Measurements from ENCODE around the gene HOXA3. TPM values are rescaled to one million over a fixed set of nuclear protein-coding genes. Genes with fewer than 3 reads are reported as not detected.

HOXA3 gene
- total and polyA plus RNA-seq, 2 experiments from 2014 or later: 0.83 to 4.1 TPM

GRCh38 chr7:27133409-27134231 lies 18.8 kb downstream of the HOXA3 start:
- no peaks in the 10 kb centered on the region for H3K9me3 ChIP-seq (ENCODE audit: low read depth)
- no peak overlapping the region for H3K4me3 ChIP-seq
- no peaks in the 10 kb centered on the region for H3K9me2 ChIP-seq (replicated peaks; ENCODE audit: insufficient read depth)
- H4K20me1 ChIP-seq (ENCODE audit: insufficient read depth, poor library complexity, severe bottlenecking): no peaks in the 10 kb centered on the region
- TF ChIP-seq, protein P1, sequence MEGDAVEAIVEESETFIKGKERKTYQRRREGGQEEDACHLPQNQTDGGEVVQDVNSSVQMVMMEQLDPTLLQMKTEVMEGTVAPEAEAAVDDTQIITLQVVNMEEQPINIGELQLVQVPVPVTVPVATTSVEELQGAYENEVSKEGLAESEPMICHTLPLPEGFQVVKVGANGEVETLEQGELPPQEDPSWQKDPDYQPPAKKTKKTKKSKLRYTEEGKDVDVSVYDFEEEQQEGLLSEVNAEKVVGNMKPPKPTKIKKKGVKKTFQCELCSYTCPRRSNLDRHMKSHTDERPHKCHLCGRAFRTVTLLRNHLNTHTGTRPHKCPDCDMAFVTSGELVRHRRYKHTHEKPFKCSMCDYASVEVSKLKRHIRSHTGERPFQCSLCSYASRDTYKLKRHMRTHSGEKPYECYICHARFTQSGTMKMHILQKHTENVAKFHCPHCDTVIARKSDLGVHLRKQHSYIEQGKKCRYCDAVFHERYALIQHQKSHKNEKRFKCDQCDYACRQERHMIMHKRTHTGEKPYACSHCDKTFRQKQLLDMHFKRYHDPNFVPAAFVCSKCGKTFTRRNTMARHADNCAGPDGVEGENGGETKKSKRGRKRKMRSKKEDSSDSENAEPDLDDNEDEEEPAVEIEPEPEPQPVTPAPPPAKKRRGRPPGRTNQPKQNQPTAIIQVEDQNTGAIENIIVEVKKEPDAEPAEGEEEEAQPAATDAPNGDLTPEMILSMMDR (IDR thresholded peaks at IDR 0.05; ENCODE audit: poor library complexity): no peak
- peak; percentile 31 for TF ChIP-seq EZH2 (IDR thresholded peaks at IDR 0.05; ENCODE audit: borderline replicate concordance)
- WGBS (ENCODE audit: low lambda C conversion rate, missing lambda C conversion rate): 32% methylated on average over 18 of the region's 18 CpGs
- H3K36me3 ChIP-seq (replicated peaks; ENCODE audit: insufficient read depth, low read depth): no peaks in the 10 kb centered on the region
- H3K4me2 ChIP-seq: no peak overlapping the region
- no peak for DNase-seq (ENCODE audit: low spot score)
- no peak overlapping the region for H3K27ac ChIP-seq
- no peak overlapping the region for H2AFZ ChIP-seq
- peaks cover 85% of the 10 kb centered on the region for H3K27me3 ChIP-seq
- no peaks in the 10 kb centered on the region for H3K79me2 ChIP-seq
- peaks cover 10% of the 10 kb centered on the region for H3K4me1 ChIP-seq (ENCODE audit: insufficient read depth)

- Histone ChIP-seq H3K4me2 (no peak overlapping the region), H3K27me3 (peaks cover 85% of the 10 kb centered on the region)
- WGBS (ENCODE audit: low lambda C conversion rate, missing lambda C conversion rate): 25% methylated on average over 6 of the region's 6 CpGs
These were observed 19.4 kb downstream of the HOXA3 start for GRCh38 chr7:27132978-27133377.

DNA sequence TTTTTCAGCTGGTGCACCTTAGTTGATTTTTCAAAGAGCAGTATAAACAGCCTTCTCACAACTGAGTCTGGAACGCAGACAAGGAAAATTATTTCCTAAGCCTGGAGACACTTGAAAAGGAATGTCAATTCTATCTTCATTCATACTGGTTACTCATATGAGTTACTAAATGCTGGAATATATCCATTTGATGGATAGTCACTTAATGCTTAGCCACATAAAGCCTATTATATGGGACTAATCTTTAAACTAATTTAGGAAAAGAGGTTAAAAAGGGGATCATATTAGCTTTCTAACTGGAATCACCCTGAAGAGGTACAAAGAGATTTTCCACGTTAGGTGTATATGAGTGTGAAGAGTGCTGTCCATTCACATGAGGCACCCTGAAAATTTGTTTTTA lies 20.2 kb downstream of the HOXA3 start:
- TF ChIP-seq, protein P1 (IDR thresholded peaks at IDR 0.05; ENCODE audit: poor library complexity): no peak
- TF ChIP-seq EZH2 (IDR thresholded peaks at IDR 0.05; ENCODE audit: borderline replicate concordance): no peak
- no peak for TF ChIP-seq EZH2phosphoT487 (IDR thresholded peaks at IDR 0.05; ENCODE audit: low read depth, severe bottlenecking, unreplicated experiment)
- Histone ChIP-seq H3K27ac (no peak overlapping the region), H3K27me3 (peaks cover 85% of the 10 kb centered on the region)

More at GRCh38 chr7:27132978-27133377, 19.4 kb downstream of the HOXA3 start:
- H2AFZ ChIP-seq: no peak overlapping the region
- peaks cover 10% of the 10 kb centered on the region for H3K4me1 ChIP-seq (ENCODE audit: insufficient read depth)
- no peak overlapping the region for H3K4me3 ChIP-seq
- no peak overlapping the region for H3K27ac ChIP-seq
- no peak for DNase-seq (ENCODE audit: low spot score)
- no peaks in the 10 kb centered on the region for H4K20me1 ChIP-seq (ENCODE audit: insufficient read depth, poor library complexity, severe bottlenecking)
- H3K9me2 ChIP-seq (replicated peaks; ENCODE audit: insufficient read depth): no peaks in the 10 kb centered on the region
- TF ChIP-seq, protein P1 (IDR thresholded peaks at IDR 0.05; ENCODE audit: poor library complexity): no peak
- TF ChIP-seq EZH2 (IDR thresholded peaks at IDR 0.05; ENCODE audit: borderline replicate concordance) (no peak), EZH2phosphoT487 (IDR thresholded peaks at IDR 0.05; ENCODE audit: low read depth, severe bottlenecking, unreplicated experiment) (no peak)
- no peaks in the 10 kb centered on the region for H3K79me2 ChIP-seq
- no peaks in the 10 kb centered on the region for H3K36me3 ChIP-seq (replicated peaks; ENCODE audit: insufficient read depth, low read depth)
- no peaks in the 10 kb centered on the region for H3K9me3 ChIP-seq (ENCODE audit: low read depth)

More for the DNA sequence above, 20.2 kb downstream of the HOXA3 start:
- no peaks in the 10 kb centered on the region for H3K36me3 ChIP-seq (replicated peaks; ENCODE audit: insufficient read depth, low read depth)
- H3K4me3 ChIP-seq: no peak overlapping the region
- no peaks in the 10 kb centered on the region for H3K79me2 ChIP-seq
- H3K4me1 ChIP-seq (ENCODE audit: insufficient read depth): peaks cover 10% of the 10 kb centered on the region
- no peak overlapping the region for H3K4me2 ChIP-seq
- H3K9me2 ChIP-seq (replicated peaks; ENCODE audit: insufficient read depth): no peaks in the 10 kb centered on the region
- WGBS (ENCODE audit: low lambda C conversion rate, missing lambda C conversion rate): 65% methylated on average over 2 of the region's 2 CpGs
- H3K9me3 ChIP-seq (ENCODE audit: low read depth): no peaks in the 10 kb centered on the region
- H2AFZ ChIP-seq: no peak overlapping the region
- DNase-seq (ENCODE audit: low spot score): no peak
- no peaks in the 10 kb centered on the region for H4K20me1 ChIP-seq (ENCODE audit: insufficient read depth, poor library complexity, severe bottlenecking)

Data from hepatocyte (in vitro differentiated cells).